Metanephros (tissue), 2 donors: ENCODE results near the gene RAF1. TPM values are rescaled to one million over a fixed set of nuclear protein-coding genes. Genes with fewer than 3 reads are reported as not detected.

ENCODE experiments used
- small RNA-seq: library from RNA; depleted of rRNA; stranded (forward); fragments of <200 nt; gene quantifications from one replicate; pipeline ENCODE3, GENCODE V24; 2014; ENCODE audit warnings: low replicate concordance
- total RNA-seq: library from RNA; depleted of rRNA; stranded (reverse); fragments of >200 nt; gene quantifications from one replicate; pipeline ENCODE4 v1.2.3, GENCODE V29; 2014

The RAF1 gene
- 124 TPM for total RNA-seq

DNA sequence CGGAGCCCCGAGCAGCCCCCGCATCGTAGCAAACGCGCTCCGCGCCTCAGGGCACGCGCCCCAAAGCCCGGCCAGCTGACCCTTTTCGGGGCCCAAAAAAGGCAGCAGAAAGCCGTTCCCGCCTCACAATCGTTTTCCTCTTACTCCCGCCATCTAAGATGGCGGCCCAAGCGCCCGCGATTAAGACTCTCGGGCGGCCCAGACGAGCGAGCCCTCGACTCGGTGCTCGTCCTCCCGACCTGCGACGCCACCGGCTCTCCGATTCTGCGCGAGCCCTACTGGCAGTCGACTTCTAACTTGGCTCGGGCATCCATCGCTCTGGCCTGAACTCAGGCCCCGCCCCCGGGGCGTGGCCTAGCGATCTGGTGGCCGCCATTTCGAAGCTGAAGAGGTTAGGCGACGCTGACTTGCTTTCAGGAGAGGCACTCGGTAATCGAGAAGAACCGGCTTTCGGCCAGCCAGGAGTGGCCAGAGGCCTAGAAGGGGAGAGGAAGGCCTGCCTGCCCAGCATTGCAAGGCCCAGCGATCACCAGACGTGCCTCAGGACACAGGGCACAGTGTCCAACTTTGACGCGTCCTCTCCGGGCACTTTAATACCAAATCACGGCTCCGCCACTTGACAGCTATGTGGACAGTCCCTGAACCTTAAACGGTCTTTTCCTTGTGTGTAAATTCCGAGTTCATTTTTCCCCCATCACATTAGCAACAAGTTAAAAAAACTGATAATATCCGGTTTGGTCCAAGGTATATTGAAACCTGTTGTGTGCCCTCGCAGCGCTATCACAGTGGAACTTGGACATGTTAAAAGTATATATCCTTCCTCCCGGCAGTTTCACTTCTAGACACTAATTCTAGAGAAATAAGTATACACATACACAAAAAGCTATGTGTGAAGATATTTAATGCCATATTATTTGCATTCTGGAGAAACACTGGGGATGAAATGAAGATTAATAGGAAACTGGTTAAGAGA, at the start of gene RAF1:
Gene RAF1 (minus strand): TSS at position 182 of the 973 bp plus-strand sequence. CDS start 45,396 bp downstream, outside the sequence.

GRCh38 chr3:12556690-12557472, 107.0 kb downstream of the RAF1 start, which contains the start of gene MKRN2:
MKRN2 (plus strand) TSS chr3:12557087; CDS start chr3:12557151, 64 bp downstream.

DNA sequence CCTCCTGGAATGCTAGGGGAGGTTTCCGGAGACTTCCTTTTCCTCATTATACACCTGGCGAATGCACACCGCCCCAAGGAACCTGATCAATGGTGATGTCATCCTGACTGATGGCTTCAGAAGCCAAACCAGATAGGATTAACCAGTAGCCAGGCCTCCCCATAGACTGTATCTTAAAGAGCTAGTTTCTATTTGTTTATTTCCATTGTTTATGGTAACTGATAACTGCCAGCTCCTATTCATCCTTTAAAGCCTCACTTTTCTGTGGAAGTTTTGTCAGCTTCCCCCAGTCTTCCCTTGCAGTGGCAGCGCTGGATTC, 118.5 kb downstream of the RAF1 start, which contains the start of gene MKRN2OS:
Gene MKRN2OS (minus strand): TSS at position 27 of the 319 bp plus-strand sequence. CDS start 35 bp downstream, outside the sequence.

Small RNA genes lying within 50 kb of the gene (small RNA-seq; reads per million reads assigned to genes)
- gene CRIP1P1 (not detected), gene RF00017 (not detected)

Other genes with a start within 250 kb of the RAF1 start
- 24.3 TPM for gene TSEN2, start 179.6 kb downstream of the RAF1 start, total RNA-seq
- 0.35 TPM for gene MKRN2OS, start 118.6 kb downstream of the RAF1 start, total RNA-seq
- 35.8 TPM for gene MKRN2, start 107.0 kb downstream of the RAF1 start, total RNA-seq
- 1.5 TPM for gene TMEM40, start 95.1 kb upstream of the RAF1 start, total RNA-seq
- 19.4 TPM for gene CAND2, start 132.6 kb upstream of the RAF1 start, total RNA-seq
- 1,882 TPM for gene RPL32, start 177.4 kb upstream of the RAF1 start, total RNA-seq